K562 (cell line): ENCODE results near the gene MAK. TPM values are rescaled to one million over a fixed set of nuclear protein-coding genes. Genes with fewer than 3 reads are reported as not detected.
A peak's percentile ranks its signal among the peaks of the same experiment; 100 is the strongest.

Experiments
- ATAC-seq: fragments of 200-7000 bp; cut with Tn5 transposase; 3 replicates; pipeline ENCODE4 v1.9.1; 2020; ENCODE audit warnings: moderate library complexity
- BruUV-seq: library from RNA; stranded (reverse); fragments of 400-500 nt; replicated peaks from 2 replicates; lab custom pipeline; 2021; lab: Mats Ljungman, UMichigan
- CTCF ChIA-PET: fragments of 300-600 bp; formaldehyde crosslinking; extraction: SDS; loops from one replicate; lab custom pipeline; 2021; ENCODE audit warnings: low intra/inter-chr PET ratio; lab: Yijun Ruan, JAX
- POLR2A ChIA-PET: fragments of 300-600, 350-650 bp; sonication (Branson Sonifier 250); formaldehyde crosslinking; extraction: SDS; loops from one replicate; lab custom pipeline; 2021; ENCODE audit warnings: antibody characterized with exemption, inconsistent platforms; lab: Yijun Ruan, JAX
- DNase-seq, 4 experiments: peaks; one replicate each; pipeline versions ENCODE4 v3.0.0 to v3.0.0-alpha.2; 2011 to 2018; ENCODE audit warnings: low spot score in 3 of 4, mixed read lengths in 3 of 4; ENCODE audit errors: extremely low read depth in 1 of 4
- FAIRE-seq: peaks from 2 replicates; lab custom pipeline; 2011; peaks lifted over from hg19 to GRCh38; lab: Jason Lieb, UNC
- H2AFZ ChIP-seq: 2 replicates; pipeline ENCODE4 v1.6.0; 2011; ENCODE audit warnings: low read depth, low read length, control low read depth, inconsistent platforms
- H3K27ac ChIP-seq: fragments of 200-600 bp; 3 replicates; pipeline ENCODE4 v1.8.0; 2011; ENCODE audit warnings: low read depth, mild to moderate bottlenecking, control low read depth, inconsistent platforms, low read length, moderate library complexity, mixed read lengths; ENCODE audit errors: extremely low read depth
- H3K27me3 ChIP-seq, 2 experiments: fragments of 300-600 bp in 1 of 2; 2 replicates in 1 of 2; 3 replicates in 1 of 2; pipeline versions ENCODE4 v1.6.0 to v1.8.0; 2011; ENCODE audit warnings: inconsistent platforms in 2 of 2, low read length in 2 of 2, mild to moderate bottlenecking in 1 of 2, mixed read lengths in 1 of 2, moderate library complexity in 1 of 2; ENCODE audit not compliant: control insufficient read depth in 2 of 2, insufficient read depth in 2 of 2
- H3K36me3 ChIP-seq: fragments of 300-600 bp; 3 replicates; pipeline ENCODE4 v1.8.0; 2011; ENCODE audit warnings: mild to moderate bottlenecking, low read length, inconsistent platforms; ENCODE audit not compliant: control insufficient read depth, insufficient read depth
- H3K4me1 ChIP-seq, 2 experiments: fragments of 200-600 bp in 1 of 2; replicated peaks in 1 of 2; 2 replicates in 1 of 2; 3 replicates in 1 of 2; pipeline versions ENCODE4 v1.5.1 to v1.8.0; 2011; ENCODE audit warnings: inconsistent platforms in 2 of 2, low read length in 2 of 2, mild to moderate bottlenecking in 1 of 2, mixed read lengths in 1 of 2, moderate library complexity in 1 of 2; ENCODE audit not compliant: control insufficient read depth in 2 of 2, insufficient read depth in 2 of 2
- H3K4me2 ChIP-seq: 2 replicates; pipeline ENCODE4 v1.6.1; 2011; ENCODE audit warnings: low read length, control low read depth, inconsistent platforms, mixed read lengths; ENCODE audit not compliant: insufficient read depth
- H3K4me3 ChIP-seq: fragments of 200-600 bp; sonication (generic), shearing (Covaris generic); 2 replicates; pipeline ENCODE4 v1.5.1; 2016; ENCODE audit warnings: control low read depth, inconsistent platforms
- H3K79me2 ChIP-seq: fragments of 200-600 bp; 3 replicates; pipeline ENCODE4 v1.8.0; 2011; ENCODE audit warnings: low read length, inconsistent platforms; ENCODE audit not compliant: control insufficient read depth, insufficient read depth
- H3K9ac ChIP-seq, 2 experiments: 2 replicates each; pipeline versions ENCODE4 v1.6.0 to v1.6.1; 2011; ENCODE audit warnings: low read depth in 2 of 2, low read length in 2 of 2, control low read depth in 1 of 2, inconsistent platforms in 1 of 2, mild to moderate bottlenecking in 1 of 2, mixed read lengths in 1 of 2; ENCODE audit not compliant: insufficient read depth in 1 of 2
- H3K9me1 ChIP-seq: one replicate; pipeline ENCODE4 v1.6.0; 2011; ENCODE audit warnings: inconsistent platforms, mild to moderate bottlenecking, low read length, moderate library complexity; ENCODE audit not compliant: control insufficient read depth, insufficient read depth
- H3K9me3 ChIP-seq: replicated peaks from 2 replicates; pipeline ENCODE4 v1.5.1; 2011; ENCODE audit warnings: low read depth, low read length, inconsistent platforms; ENCODE audit not compliant: control insufficient read depth, insufficient read depth
- H4K20me1 ChIP-seq: replicated peaks from 2 replicates; pipeline ENCODE4 v1.6.1; 2011; ENCODE audit warnings: low read length, inconsistent platforms, mixed read lengths; ENCODE audit not compliant: control insufficient read depth, insufficient read depth
- ARID2 ChIP-seq: fragments of 450-650 bp; IDR thresholded peaks from 2 replicates; pipeline ENCODE4 v1.6.1; 2017; ENCODE audit warnings: antibody characterized with exemption, mild to moderate bottlenecking
- ATF7 ChIP-seq: fragments of 450-650 bp; IDR thresholded peaks from 2 replicates; pipeline ENCODE4 v1.7.1; 2014; ENCODE audit warnings: mild to moderate bottlenecking, moderate library complexity
- BRCA1 ChIP-seq, 2 experiments: fragments of 450-650 bp in 1 of 2; sonication (generic) in 1 of 2; formaldehyde crosslinking in 1 of 2; IDR thresholded peaks; 2 replicates each; pipeline versions ENCODE4 v1.5.0 to v1.6.1; 2017 to 2020; ENCODE audit warnings: mild to moderate bottlenecking in 1 of 2, missing genetic modification reagents in 1 of 2
- CBX1 ChIP-seq: sonication (generic); IDR thresholded peaks from 2 replicates; pipeline ENCODE4 v1.6.1; 2016; ENCODE audit warnings: antibody characterized with exemption, low read depth, mild to moderate bottlenecking
- CC2D1A ChIP-seq: fragments of 450-650 bp; IDR thresholded peaks from 2 replicates; pipeline ENCODE4 v1.6.1; 2017; ENCODE audit warnings: mild to moderate bottlenecking
- CCAR2 ChIP-seq: fragments of 200-400 bp; formaldehyde crosslinking; IDR thresholded peaks from 2 replicates; pipeline ENCODE4 v1.6.1; 2017; ENCODE audit warnings: mild to moderate bottlenecking, low read depth, low read length
- CTCF ChIP-seq, 3 experiments: IDR thresholded peaks in 2 of 3; conservative IDR thresholded peaks in 1 of 3; 2 replicates each; pipeline ENCODE4 v1.5.1; 2011 to 2012; ENCODE audit warnings: low read length in 3 of 3, mild to moderate bottlenecking in 3 of 3, control low read depth in 2 of 3, improper control_type of control experiment in 1 of 3, inconsistent platforms in 1 of 3, low read depth in 1 of 3, mixed read lengths in 1 of 3, moderate library complexity in 1 of 3; ENCODE audit not compliant: insufficient read depth in 2 of 3
- ESRRA ChIP-seq: fragments of 450-650 bp; IDR thresholded peaks from 2 replicates; pipeline ENCODE4 v1.6.1; 2014; ENCODE audit warnings: low read depth, mild to moderate bottlenecking, moderate library complexity, borderline replicate concordance
- GATA2 ChIP-seq: sonication (generic); formaldehyde crosslinking; IDR thresholded peaks from 2 replicates; pipeline ENCODE4 v1.4.0; 2020; ENCODE audit warnings: mild to moderate bottlenecking, missing genetic modification reagents
- JUND ChIP-seq, 2 experiments: IDR thresholded peaks; 2 replicates in 1 of 2; 3 replicates in 1 of 2; pipeline ENCODE4 v1.6.1; 2011; ENCODE audit warnings: borderline replicate concordance in 2 of 2, low read depth in 2 of 2, low read length in 2 of 2, improper control_type of control experiment in 1 of 2, missing biosample characterization in 1 of 2, missing genetic modification characterization in 1 of 2, missing genetic modification reagents in 1 of 2
- RAD21 ChIP-seq, 2 experiments: fragments of 250-450 bp in 1 of 2; fragments of 450-650 bp in 1 of 2; sonication (Bioruptor Pico) in 1 of 2; formaldehyde crosslinking in 1 of 2; IDR thresholded peaks in 1 of 2; conservative IDR thresholded peaks in 1 of 2; 2 replicates each; pipeline versions ENCODE4 v1.4.0 to v1.8.0; 2020 to 2022; ENCODE audit warnings: mild to moderate bottlenecking in 2 of 2, moderate library complexity in 1 of 2
- RCOR1 ChIP-seq, 2 experiments: IDR thresholded peaks; 2 replicates each; pipeline ENCODE4 v1.6.1; 2012; ENCODE audit warnings: low read depth in 2 of 2, low read length in 2 of 2, borderline replicate concordance in 1 of 2, improper control_type of control experiment in 1 of 2
- SMC3 ChIP-seq: conservative IDR thresholded peaks from 2 replicates; pipeline ENCODE4 v1.6.1; 2011; ENCODE audit warnings: low read depth, low read length, improper control_type of control experiment; ENCODE audit not compliant: insufficient read depth
- SP1 ChIP-seq: sonication (generic); formaldehyde crosslinking; IDR thresholded peaks from 2 replicates; pipeline ENCODE4 v1.8.1; 2022; ENCODE audit warnings: mild to moderate bottlenecking, missing genetic modification reagents
- ZNF133 ChIP-seq: fragments of 250-450 bp; sonication (Bioruptor Pico); IDR thresholded peaks from 2 replicates; pipeline ENCODE4 v1.4.0; 2020; ENCODE audit warnings: mild to moderate bottlenecking
- WGBS: fragments of 100-300 bp; shearing (Covaris generic); methylation state at CpG from one replicate; pipeline ENCODE4 v1.1.6; 2016; ENCODE audit warnings: low coverage, mixed read lengths; ENCODE audit not compliant: insufficient coverage; ENCODE audit errors: missing lambda C conversion rate; 5-methylcytosine and 5-hydroxymethylcytosine counted together
- in situ Hi-C: fragments of 300-500 bp; cut with MboI; formaldehyde crosslinking; loops from 4 replicates; pipeline ENCODE4 v1.15.0; 2018; ENCODE audit warnings: inconsistent platforms, mixed read lengths
- intact Hi-C: fragments of 100-400 bp; cut with micrococcal nuclease; formaldehyde crosslinking; loops from 2 replicates; pipeline ENCODE4 v1.14.2; 2022
- polyA plus RNA-seq, 8 experiments: library from polyadenylated mRNA; depleted of rRNA in 4 of 8; stranded (reverse) in 5 of 8; unstranded in 3 of 8; fragments of >200 nt; fragmentation: Nextera tagmentation in 2 of 8; fragmentation: Illumina TruSeq in 1 of 8; extraction: Ambion mirVana in 2 of 8; extraction: Trizol in 1 of 8; gene quantifications; 2 replicates each; pipeline versions ENCODE4 v1.2.1 to v1.2.3, GENCODE V29; 2011 to 2014; ENCODE audit warnings: inconsistent platforms in 1 of 8, missing spikeins in 1 of 8
- total RNA-seq, 7 experiments: library from RNA; depleted of rRNA in 6 of 7; stranded (reverse); fragments of >200 nt in 6 of 7; fragmentation: Illumina TruSeq in 2 of 7; extraction: Trizol in 2 of 7; gene quantifications; 2 replicates each; pipeline versions ENCODE4 v1.2.1 to v1.2.3, GENCODE V29; 2011 to 2021; ENCODE audit warnings: low replicate concordance in 1 of 7
- TF ChIP-seq, protein P1 (sequence below): IDR thresholded peaks from 2 replicates; pipeline ENCODE4 v1.6.1; 2011; ENCODE audit warnings: borderline replicate concordance, low read depth, mild to moderate bottlenecking, moderate library complexity, low read length; ENCODE audit not compliant: insufficient read depth, poor library complexity, severe bottlenecking

The MAK gene
- total and polyA plus RNA-seq, 9 of the 15 experiments (the other 6 are each of a cell fraction or from before 2014, with no cell fraction given) = 0.25 to 1.1 (median 0.53) TPM

DNA sequence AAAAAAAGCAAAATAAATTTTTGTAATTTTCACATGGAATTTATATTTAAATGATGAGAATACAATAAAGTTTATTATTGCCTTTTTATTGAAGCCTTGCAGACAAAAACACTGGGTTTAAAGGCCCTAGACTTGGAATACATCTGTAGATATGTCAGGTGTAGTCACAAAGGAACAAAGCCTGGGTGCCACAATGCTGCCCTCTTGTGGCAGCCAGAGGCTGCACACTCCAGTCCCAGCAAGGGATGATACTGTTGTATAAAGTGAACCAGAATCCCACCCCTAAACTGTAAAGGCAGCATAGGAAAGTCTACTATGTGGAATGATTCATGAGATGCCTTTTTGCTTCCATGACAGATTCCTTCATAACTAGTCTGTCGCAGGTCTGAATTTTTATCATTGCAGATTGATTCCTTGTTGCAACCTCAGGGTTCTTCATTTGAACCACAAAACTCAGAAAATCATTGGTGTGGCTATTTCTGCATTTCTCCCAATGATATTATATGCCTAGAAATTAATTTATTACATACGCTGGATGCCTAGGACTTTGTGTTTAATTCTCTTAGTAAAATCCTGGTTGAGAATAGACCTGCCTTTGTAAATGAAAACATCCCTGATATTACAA lies 37.0 kb downstream of the MAK start:
- WGBS = 0% methylated on average over 2 of the region's 2 CpGs
- Histone ChIP-seq H2AFZ (no peak overlapping the region), H3K27me3 (no peaks in the 10 kb centered on the region), H3K9me3 (no peaks in the 10 kb centered on the region), H3K9me1 (no peaks in the 10 kb centered on the region), H3K79me2 (no peaks in the 10 kb centered on the region), H3K4me3 (no peak overlapping the region), H3K27ac (no peak overlapping the region), H3K4me1 (no peaks in the 10 kb centered on the region; a peak in 1 of 5 replicates), H4K20me1 (no peaks in the 10 kb centered on the region), H3K4me2 (no peak overlapping the region), H3K36me3 (no peaks in the 10 kb centered on the region), H3K9ac (no peak overlapping the region)
- no TSS peak for BruUV-seq
- ChIA-PET POLR2A (interaction anchor here (0.6 to 1.6 kb wide), 4 partner anchors 8 to 281 kb away, joined by 3 to 5 read pairs (median 3); no protein-coding TSS in a partner anchor), CTCF (interaction anchor here (0.6 to 2.4 kb wide), 5 partner anchors 46 to 695 kb away, joined by 3 to 28 read pairs (median 4); no protein-coding TSS in a partner anchor)
- ATAC-seq (peak; percentile 99), FAIRE-seq (peak; percentile 79), DNase-seq (peak; percentile 82 to 85 (median 84))
- in situ Hi-C loops = loop anchor here (5.0 kb wide), 2 partner anchors 99 to 324 kb away; no protein-coding TSS in a partner anchor
- intact Hi-C loops = loop anchor here (1.0 to 5.0 kb wide), 5 partner anchors 79 to 323 kb away; partner anchors contain the start of genes C6orf52, PAK1IP1 and TMEM14C
- TF ChIP-seq, protein P1, sequence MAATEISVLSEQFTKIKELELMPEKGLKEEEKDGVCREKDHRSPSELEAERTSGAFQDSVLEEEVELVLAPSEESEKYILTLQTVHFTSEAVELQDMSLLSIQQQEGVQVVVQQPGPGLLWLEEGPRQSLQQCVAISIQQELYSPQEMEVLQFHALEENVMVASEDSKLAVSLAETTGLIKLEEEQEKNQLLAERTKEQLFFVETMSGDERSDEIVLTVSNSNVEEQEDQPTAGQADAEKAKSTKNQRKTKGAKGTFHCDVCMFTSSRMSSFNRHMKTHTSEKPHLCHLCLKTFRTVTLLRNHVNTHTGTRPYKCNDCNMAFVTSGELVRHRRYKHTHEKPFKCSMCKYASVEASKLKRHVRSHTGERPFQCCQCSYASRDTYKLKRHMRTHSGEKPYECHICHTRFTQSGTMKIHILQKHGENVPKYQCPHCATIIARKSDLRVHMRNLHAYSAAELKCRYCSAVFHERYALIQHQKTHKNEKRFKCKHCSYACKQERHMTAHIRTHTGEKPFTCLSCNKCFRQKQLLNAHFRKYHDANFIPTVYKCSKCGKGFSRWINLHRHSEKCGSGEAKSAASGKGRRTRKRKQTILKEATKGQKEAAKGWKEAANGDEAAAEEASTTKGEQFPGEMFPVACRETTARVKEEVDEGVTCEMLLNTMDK = peak; percentile 28
- TF ChIP-seq CC2D1A (peak; percentile 57), CTCF (IDR thresholded peaks at IDR 0.05 in 2 of 3, conservative IDR thresholded peaks at IDR 0.05 in 1 of 3; ENCODE audit: insufficient read depth in 2 of 3, low read depth in 1 of 3, low read length in 3 of 3) (peak; percentile 94 to 98 (median 97)), BRCA1 (IDR thresholded peaks at IDR 0.05) (no peak), BRCA1 (CRISPR knock-in tag; IDR thresholded peaks at IDR 0.05) (no peak), CBX1 (no peak), SMC3 (peak; percentile 96), JUND (IDR thresholded peaks at IDR 0.05; ENCODE audit: borderline replicate concordance, low read depth, low read length) (peak; percentile 52; the same call in 1 of the 2 replicates), JUND (tag; IDR thresholded peaks at IDR 0.05; ENCODE audit: borderline replicate concordance, low read depth, low read length) (no peak), SP1 (CRISPR knock-in tag) (peak; percentile 45; the same call in 1 of the 2 replicates), ESRRA (0 out of 2 replicates have a peak, but pooled peaks have one; percentile 21), CCAR2 (no peak), RCOR1 (IDR thresholded peaks at IDR 0.05; ENCODE audit: borderline replicate concordance in 1 of 2, low read depth in 2 of 2, low read length in 2 of 2) (peak in 1 of 2 experiments; percentile 51; a peak in 1 of 4 replicates), ATF7 (0 out of 2 replicates have a peak, but pooled peaks have one; percentile 45), RAD21 (CRISPR knock-in tag; conservative IDR thresholded peaks at IDR 0.05 in 1 of 2, IDR thresholded peaks at IDR 0.05 in 1 of 2) (peak; percentile 97 to 99), ZNF133 (CRISPR knock-in tag) (no peak), GATA2 (CRISPR knock-in tag) (no peak), ARID2 (peak; percentile 83)
